ENCODE data around the gene GUCA2B.

The GUCA2B gene

DNA sequence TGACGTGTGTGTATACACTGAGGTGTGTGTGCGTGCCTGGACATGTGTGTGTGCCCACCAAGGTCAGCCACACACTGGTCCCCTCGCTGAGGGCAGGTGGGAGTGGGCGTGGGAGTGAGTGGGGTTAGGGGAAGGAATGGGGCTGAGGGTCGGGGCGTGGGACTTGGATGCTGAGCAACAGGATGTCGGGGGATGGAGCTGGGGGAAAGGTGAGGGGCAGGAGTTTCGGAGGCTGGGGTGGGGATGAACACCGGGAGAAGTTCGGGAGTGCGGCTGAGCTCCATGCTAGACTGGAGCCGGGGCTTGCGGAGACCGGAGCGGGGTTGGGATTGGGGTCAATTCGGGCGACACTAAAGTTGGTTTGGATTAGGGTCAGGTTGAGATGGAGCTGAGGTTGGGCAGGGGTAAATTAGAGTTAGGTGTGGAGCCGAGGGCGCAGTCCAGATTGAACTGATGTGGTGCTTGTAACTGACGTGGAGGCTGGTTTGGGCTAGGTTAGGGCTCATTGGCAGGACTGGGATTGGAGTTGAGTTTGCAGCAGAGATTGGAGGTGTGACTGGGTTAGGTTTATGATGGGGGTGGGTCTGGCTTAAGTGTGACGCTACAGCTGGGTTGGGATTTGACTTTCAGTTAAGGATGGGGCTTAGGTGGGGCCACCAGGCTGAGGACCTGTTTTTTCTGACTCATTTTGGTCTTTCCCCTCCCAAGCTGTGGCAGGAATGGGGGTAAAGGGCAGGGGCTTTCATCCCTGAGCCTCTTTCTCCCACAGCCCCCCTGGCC lies 14.6 kb downstream of the GUCA2B start:
- DNase-seq (ENCODE audit: low read depth): no peak

DNA sequence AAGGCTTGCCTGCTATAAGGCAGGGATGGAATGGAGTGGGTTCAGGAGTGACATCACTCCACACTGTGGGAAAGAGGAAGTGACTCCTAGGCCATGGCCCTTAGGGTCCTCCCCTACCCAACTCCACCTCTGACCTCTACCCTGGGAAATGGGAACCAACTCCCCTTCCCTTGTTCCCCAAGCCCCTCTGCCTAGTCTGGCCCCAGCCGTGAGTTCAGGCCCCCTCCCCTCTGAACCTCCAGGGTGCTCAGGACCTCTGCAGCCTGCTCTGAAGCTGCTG lies 15.1 kb downstream of the GUCA2B start:
- DNase-seq (ENCODE audit: low read depth): no peak

DNA sequence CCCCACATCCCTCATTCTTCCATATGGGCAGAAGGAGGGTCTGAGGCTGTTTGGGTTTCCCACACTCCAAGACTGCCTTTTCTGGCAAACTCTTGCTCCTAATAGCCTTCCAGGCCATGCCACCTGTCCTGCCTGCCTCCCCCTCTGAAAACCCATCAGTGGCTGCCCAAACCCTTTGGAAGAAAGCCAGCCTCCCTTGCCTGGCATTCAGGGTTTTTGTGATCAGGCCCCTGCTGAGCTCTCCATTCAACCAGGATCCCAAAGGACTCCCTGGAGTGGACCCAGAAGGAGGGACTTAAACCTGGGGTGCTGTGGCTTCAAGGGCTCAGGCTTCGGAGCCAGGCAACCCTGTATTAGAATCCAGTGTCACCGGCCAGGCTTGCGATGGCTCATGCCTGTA lies 15.6 kb downstream of the GUCA2B start:
- DNase-seq (ENCODE audit: low read depth): no peak

DNA sequence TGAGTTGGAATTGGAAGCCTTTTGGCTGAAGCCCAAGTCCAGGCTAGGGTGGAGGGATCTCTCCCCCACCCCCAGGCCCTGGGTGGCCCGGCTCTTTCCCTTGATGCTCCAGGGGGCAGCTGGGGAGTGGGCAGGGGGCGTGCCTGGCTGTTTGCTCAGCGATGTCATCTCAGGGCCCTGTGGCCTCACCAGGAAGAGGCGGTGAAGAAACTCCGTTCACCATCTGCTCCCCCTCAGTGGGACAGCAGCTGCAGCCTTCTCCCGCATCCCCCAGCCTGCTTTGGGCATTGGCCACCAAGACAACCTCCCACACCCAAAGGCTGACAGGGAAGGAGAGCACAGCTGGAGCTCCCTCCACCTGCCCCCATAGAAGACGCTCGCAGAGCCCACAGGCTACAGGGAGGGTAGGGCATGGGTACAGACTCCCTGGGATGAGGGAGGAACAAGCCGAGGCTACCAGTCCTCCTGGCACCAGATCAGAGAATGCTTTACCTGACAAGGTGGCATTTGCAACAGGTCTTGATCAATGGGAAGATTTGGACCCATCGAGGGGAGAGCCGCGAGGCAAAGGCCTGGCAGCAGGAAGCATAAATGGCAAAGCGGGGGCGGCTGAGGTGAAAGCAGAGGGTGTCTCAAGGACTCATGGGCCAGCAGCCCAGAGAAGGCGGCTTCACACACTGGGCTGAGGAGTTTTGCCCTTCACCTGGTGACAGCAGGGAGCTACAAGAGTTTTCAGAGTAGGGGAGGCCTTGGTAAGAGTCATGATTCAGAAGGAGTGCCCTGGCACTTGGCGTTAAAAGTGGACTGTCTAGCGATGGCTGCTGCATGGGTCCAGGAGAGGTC lies 17.8 kb downstream of the GUCA2B start:
- DNase-seq (ENCODE audit: low read depth): no peak

DNA sequence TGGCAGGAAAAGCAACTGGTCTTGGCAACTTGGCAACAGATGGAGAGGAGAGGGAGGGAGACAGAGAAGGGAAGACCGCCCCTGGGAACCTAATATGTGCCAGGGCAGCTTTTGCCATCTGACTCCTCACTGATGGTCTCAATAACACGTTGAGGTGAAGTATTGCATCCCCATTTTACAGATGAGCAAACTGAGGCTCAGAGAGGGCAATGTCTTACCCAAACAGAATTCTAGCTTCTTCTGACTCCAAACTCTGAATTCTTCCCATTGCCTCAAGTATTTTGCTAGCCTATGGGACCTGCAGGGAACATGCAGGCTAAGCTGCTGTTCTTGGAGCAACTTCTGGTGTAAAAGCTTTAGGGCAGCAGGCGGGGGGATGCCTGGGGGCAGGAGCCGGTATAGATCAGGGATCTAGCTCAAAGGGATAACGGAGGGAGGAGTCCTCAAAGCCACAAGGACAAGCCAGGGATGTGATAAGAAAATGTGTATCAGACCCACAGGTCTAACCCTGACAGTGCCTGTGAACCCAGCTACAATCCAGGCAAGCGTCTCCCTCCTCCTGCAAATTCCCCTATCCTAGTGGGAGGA lies 18.6 kb downstream of the GUCA2B start:
- DNase-seq (ENCODE audit: low read depth): no peak

DNA sequence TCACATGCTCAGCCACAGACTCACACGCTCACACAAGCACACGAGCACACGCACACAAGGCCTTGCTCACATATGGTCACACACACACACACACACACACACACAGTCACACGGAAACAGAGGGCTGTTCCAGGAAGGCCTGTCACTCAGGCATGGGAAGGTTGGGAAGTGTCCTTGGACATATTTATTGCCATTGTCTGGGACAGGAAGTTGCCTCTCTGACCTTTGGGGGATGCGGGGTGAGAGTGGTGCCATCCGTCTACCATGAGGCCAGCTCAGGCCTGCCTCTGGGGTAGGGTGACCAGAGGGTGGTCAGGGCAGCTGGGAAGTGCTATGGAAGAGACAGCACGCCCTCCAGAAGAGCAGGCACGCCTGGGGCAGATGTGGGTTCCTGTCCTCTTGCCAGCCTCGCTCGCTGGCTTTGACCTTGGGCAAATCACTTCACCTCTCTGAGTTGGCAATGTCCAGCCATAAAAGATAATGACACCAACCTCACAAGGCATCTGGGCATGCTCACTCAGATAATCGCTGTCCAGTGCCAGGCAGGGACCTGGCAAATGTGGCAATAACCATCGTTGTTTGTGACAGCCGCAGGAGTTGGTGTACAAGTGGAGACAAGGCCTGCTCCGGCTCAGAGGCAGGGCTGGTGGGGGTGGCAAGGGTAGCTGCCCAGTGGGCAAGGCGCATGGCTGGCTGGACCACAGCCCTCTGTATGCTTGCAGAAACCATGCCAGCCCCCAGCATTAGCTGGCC lies 19.3 kb downstream of the GUCA2B start:
- DNase-seq (ENCODE audit: low read depth): no peak

DNA sequence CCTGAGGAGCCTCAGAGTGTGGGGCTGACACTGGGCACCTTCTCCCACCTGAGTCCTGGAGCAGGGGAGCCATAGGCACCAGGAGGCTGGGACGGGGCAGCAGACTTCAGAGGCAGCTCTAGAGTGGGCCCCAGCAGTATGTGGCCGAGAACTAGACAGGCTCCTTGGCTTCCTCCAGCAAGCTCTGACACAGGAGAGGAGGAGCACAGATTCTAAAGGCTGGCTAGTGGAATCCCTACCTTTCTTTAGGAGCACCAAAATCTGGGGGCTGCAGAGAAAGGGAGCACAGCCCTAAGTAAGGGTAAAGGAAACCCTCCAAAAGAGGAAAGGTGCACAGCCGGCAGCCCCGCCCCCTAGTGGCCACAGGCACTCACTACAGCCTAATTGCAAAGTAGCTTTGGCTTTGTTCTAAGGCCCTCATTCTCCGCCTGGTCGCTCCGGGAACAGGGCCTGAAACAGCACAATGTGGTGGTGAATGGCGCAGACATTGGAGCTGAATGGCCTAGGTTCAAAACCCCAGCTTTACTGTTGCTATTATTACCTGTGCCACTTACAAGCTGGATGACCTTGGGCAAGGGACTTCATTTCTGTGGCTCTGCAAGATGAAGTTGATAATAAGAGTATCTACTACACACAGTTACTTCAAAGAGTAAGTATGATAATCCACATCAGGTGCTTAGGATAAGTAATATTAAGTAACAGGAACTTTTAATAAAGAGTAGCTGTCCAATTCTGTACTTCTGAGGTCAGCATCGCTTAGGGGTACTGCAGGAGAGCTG lies 20.1 kb downstream of the GUCA2B start:
- DNase-seq (ENCODE audit: low read depth): peak; percentile 34

DNA sequence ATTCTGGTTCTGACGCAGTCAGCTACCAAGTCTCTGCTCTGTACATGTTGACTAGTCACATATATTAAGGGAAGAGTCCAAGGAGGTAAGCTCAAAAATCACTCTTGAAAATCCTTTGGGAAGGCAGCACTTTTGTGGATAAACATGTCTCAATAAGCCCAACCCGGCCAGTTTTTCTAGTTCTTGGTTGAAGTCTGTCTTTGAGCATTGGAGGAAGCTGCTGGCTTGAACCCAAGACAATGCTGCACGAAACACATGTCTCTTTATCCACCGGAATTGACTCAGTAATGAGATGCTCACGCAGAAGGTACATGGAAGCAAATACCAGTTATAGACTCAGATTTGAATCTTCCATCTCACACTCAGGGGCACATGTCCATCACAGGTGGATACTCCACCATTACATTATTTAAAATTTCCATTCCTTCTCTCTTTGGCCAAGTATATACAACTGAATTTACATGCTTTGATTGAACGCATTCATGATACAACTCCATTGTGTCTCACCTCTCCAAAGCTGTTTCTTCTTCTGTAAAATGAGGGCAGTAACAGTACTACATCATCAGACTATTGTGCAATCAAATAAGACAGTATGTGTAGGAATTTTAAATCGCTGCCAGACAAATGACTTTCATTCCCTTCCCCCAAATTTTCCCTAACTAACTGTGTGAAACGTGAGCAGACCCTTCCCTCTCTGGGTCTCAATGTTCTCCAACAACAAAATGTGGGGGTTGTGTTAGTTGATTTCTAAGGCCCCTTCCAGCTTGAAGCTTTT lies 20.9 kb downstream of the GUCA2B start:
- no peak for DNase-seq (ENCODE audit: low read depth)

DNA sequence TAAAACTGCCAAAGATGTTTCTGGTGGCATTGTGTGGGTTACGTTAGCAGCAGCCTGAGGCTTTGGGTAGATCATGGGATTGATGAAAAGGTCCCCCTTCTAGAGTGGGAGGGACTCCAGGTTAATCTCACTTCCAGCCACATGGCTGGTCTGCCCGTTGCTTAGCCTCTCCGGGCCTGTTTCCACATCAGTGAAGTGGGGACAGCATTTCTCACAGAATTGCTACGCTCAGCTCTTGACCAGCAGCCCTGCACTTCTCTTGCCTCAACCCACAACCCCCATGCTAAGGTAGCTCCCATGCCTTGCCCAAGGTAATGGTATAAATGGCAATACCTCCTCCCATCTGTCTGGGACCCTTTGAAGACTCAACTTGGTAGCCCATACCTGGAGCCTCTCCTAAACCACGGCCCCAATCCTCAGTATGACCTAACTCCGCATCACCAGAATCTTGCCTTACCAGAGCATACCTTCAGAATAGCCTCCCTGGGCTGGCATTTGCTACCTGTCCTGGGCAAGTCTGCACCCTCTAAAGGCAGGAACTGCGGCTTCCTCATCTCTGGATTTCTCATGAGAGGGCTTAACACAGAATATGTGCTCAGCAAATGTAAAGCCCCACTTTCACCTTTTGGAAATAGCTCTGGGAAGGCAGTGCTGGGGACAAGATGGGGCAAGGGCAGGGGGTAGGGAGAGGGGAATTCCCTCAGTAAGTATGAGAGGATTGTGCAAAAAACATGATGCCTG lies 22.3 kb downstream of the GUCA2B start:
- DNase-seq (ENCODE audit: low read depth): no peak

DNA sequence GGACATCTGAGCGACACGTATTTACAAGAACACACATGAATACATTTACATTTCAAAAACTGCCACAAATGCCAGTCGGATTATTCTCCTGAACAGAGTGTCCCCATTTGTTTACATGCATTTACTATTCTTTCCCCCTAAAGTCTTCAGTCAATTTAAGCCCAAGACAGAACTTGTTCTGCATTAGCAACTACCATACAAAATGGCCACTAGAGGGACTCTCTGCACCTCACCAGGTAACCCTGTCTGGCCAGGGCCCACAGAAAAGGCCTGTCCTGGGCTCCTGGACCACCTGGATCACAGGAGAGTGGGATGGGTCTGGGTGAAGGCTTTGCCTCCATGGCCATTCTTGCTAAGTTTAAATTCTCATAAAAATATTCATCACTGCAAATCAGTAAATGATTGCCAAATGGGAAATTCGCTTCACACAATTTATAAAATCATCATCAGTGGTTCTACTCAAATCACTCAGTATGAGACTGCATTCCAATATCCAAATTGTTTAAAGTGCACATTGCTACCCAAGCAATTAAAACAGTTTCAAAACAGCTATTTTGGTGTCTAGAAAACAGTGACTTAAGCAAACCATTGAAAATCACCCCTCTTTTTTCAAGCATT lies 23.8 kb downstream of the GUCA2B start:
- no peak for DNase-seq (ENCODE audit: low read depth)

DNA sequence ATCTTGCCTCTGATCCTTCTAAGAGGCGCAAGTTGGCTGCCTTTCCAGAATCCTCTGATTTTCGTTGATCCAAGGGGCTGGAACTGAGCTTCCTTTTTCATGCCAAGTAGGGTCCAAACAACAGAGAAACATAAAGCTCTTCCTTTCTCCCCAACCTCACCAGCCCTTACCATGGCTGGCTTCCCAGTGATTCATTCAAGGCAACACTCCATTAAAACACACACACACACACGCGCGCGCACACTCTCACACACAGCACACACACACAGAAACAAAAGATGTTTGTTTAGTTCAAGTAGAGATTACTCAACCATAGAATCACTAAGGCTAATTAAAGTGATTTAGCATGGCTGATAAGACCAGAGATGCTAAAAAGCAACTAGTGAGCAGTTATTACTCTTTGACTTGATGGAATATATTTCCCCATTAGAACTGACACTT lies 24.4 kb downstream of the GUCA2B start:
- no peak for DNase-seq (ENCODE audit: low read depth)

DNA sequence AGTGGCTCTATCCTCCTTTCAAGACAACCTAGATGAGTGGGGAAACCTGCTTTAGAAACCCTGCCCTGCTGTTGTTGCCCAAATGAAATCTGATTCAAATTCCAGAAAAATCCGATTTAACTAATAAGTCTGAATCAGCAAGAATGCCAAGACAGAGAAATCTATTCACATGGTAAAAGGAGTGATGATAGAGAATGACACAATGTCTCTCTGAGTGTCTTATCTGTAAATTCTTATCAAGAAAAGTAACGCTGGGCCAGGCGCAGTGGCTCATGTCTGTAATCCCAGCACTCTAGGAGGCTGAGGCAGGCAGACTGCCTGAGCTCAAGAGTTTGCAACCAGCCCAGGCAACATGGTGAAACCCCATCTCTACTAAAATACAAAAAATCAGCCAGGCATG lies 25.0 kb downstream of the GUCA2B start:
- no peak for DNase-seq (ENCODE audit: low read depth)

DNA sequence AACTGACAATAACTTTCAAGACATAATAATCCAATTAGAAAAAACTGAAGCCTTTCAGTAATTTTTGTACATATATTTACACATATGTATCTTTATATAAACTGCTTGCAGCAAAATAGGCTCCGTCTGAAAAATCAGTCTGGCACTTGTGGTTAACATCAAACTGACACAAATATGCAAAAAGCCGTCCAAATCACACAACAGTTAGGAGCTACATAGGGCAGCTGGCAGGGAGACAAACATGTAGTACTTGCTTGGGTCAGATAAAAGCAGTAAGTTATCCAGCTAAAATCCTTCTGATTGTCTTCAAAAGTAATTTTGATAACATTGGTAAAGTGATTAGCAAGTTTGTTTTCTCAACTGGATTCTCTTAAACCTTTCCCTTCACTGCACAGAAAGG lies 26.1 kb downstream of the GUCA2B start:
- no peak for DNase-seq (ENCODE audit: low read depth)

DNA sequence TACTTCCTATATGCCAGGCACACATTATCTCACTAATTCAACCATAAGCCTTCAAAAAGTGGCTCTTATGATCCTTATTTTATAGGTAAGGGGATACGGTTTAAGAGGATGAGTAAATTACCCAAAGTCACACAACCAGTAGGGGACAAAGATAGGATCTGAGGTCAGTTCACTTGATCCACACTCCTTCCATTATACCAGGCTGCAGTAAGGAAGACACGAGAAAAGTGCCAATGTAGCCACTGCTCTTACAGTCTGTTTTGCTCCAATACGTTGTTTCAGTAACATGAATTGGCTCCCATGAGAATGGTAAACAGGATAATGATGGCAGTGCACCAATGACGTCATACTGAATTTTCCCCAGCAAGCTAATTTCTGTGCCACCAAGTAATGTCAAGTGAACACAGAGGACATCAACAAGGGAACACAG lies 26.7 kb downstream of the GUCA2B start:
- no peak for DNase-seq (ENCODE audit: low read depth)

DNA sequence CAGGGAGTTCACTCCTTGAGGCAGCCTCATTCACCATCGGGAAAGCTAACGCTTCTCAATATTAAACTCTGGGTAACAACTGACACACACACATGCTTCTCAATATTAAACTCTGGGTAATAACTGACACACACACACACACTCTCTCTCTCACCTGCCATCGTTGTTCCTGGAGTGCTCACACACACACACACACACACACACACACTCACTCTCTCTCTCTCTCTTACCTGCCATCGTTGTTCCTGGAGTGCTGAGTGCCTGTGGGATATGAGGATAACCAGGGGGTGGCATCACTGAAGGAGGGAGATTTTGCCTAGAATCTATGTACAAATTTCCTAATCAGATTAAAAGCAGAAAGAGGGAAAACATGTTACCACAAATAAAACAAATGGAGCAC lies 28.5 kb downstream of the GUCA2B start:
- no peak for DNase-seq (ENCODE audit: low read depth)

DNA sequence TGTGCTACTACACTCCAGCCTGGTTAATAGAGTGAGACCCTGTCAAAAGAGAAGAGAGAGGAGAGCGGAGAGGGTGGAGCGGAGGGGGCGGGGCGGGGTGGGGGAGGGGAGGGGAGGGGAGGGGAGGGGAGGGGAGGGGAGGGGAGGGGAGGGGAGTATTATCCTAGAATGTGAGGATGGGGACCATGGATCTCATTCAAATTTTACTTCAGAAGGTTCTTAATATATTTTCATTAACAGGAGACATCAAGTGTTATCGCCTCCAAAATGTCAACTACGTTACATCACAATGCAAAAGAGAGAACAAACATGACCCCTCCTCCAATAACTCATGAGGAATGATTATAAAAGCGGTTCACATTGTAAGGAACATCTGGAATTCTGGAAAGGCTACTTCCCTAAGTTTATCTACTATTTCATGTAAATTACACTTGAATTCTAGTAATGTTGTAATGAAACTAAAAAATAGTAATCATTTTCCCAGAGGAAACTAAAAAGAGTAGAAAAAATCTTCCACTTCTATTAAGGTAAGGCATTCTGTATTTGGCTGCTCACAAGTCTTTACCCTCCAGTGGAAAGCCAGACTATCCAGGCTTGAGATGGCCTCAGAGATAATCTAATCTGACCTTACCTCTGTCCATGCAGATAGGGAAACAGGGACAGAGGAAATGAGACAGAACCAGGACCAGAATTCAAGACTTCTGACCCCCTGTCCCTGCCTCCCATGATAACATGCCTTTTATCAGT lies 30.2 kb downstream of the GUCA2B start:
- DNase-seq (ENCODE audit: low read depth): no peak

DNA sequence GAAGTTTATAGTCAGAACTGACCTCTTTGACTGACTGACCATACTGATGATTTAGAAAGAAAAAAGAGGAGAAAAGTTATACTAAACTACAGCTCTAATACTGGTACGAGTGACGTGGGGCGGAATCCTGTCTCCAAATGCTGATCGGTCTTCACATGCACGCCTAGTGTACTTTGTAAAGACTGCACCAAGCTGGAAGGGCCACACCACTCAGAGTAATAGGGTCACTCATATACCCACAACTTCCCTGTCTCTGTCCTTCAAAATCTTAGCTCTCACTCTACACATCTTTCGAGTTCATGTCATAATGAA lies 30.7 kb downstream of the GUCA2B start:
- no peak for DNase-seq (ENCODE audit: low read depth)

DNA sequence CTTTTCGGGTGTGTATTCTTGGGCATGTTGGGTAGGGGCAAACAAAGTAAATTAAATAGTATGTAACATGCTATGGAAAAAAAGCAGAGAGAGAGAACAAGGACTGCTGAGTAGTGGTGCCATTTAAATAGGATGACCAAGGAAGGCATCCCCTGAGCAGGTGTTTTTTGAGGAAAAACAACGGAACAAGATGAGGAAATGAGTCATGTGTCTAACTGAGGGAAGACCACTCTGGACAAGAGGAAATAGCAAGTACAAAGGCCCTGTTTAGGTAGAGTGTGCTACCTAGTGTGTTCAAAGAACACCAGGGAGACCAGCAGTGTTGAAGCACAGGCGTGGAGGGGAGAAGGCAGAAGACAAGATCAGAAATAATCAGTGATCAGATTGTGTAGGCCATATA lies 31.4 kb downstream of the GUCA2B start:
- no peak for DNase-seq (ENCODE audit: low read depth)

DNA sequence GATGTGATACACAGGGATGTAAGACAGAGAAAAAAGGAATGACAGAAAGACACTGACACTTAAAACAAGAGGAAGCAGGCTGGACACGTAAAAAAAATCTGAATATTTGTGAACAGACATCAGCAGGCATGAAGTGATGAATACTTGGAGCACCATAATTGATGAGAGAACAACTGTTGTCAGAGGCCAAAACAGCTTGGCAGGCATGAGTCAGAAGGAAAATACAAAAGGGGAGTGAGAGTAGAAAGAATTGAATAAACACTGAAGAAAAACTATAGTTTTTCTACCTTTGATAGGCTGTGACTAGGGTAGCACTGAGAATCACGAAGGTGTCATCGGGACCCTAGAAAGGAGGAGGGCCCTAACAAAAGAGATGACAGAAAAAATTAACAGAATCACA lies 32.9 kb downstream of the GUCA2B start:
- no peak for DNase-seq (ENCODE audit: low read depth)
